ENCODE results near the gene EARS2.
"Not testable (repeated sequence)": the region's sequence is repeated elsewhere in the genome, so short reads cannot be mapped to it uniquely, and the experiment has no call there.

Gene EARS2

GRCh38 chr16:23504453-23505179 is 52.5 kb downstream of the EARS2 start:
- peak; percentile 93 for DNase-seq

- peak; percentile 22 for DNase-seq
Measured at GRCh38 chr16:23504076-23504452, 53.1 kb downstream of the EARS2 start.

- DNase-seq: no peak
Measured at GRCh38 chr16:23502466-23502865, 54.7 kb downstream of the EARS2 start.

- DNase-seq: no peak
Measured at GRCh38 chr16:23501291-23501690, 55.9 kb downstream of the EARS2 start.

- no peak for DNase-seq
Measured at GRCh38 chr16:23500862-23501225, 56.3 kb downstream of the EARS2 start.

- no peak for DNase-seq
Measured at GRCh38 chr16:23500212-23500861, 56.8 kb downstream of the EARS2 start.

GRCh38 chr16:23499801-23500200 is 57.3 kb downstream of the EARS2 start:
- DNase-seq: no peak

- DNase-seq: no peak
Measured at GRCh38 chr16:23498863-23499262, 58.3 kb downstream of the EARS2 start.

- DNase-seq: no peak
Measured at GRCh38 chr16:23497543-23497868, 59.6 kb downstream of the EARS2 start.

- peak; percentile 73 for DNase-seq
Measured at GRCh38 chr16:23496821-23497542, 60.2 kb downstream of the EARS2 start.

- DNase-seq: no peak
Measured at GRCh38 chr16:23495671-23496070, 61.5 kb downstream of the EARS2 start.

GRCh38 chr16:23494188-23494587 is 63.0 kb downstream of the EARS2 start:
- DNase-seq: no peak

- peak; percentile 83 for DNase-seq
Measured at GRCh38 chr16:23491490-23492391, 65.4 kb downstream of the EARS2 start.

- DNase-seq: no peak
Measured at GRCh38 chr16:23486480-23486879, 70.7 kb downstream of the EARS2 start.

GRCh38 chr16:23485841-23486240 is 71.3 kb downstream of the EARS2 start:
- no peak for DNase-seq

GRCh38 chr16:23485257-23485614 is 71.9 kb downstream of the EARS2 start:
- no peak for DNase-seq

GRCh38 chr16:23484510-23485256 is 72.5 kb downstream of the EARS2 start:
- no peak for DNase-seq

GRCh38 chr16:23483492-23483891 is 73.7 kb downstream of the EARS2 start:
- not testable (repeated sequence) for DNase-seq

- no peak for DNase-seq
Measured at GRCh38 chr16:23482778-23483177, 74.4 kb downstream of the EARS2 start.

GRCh38 chr16:23480257-23480656 is 76.9 kb downstream of the EARS2 start:
- DNase-seq: no peak

GRCh38 chr16:23479138-23479537 is 78.0 kb downstream of the EARS2 start:
- no peak for DNase-seq

GRCh38 chr16:23478566-23478965 is 78.6 kb downstream of the EARS2 start:
- no peak for DNase-seq

GRCh38 chr16:23476289-23476688 is 80.9 kb downstream of the EARS2 start:
- DNase-seq: no peak
